NCI-H2107 treated with DMSO at 0.1 percent for 48 hours (cell line): ENCODE data around the gene CISD1.

ENCODE experiments used
- DNase-seq: peaks from one replicate; lab custom pipeline; 2025; ENCODE audit not compliant: unreplicated experiment; lab: John Stamatoyannopoulos, UW

The CISD1 gene

DNA sequence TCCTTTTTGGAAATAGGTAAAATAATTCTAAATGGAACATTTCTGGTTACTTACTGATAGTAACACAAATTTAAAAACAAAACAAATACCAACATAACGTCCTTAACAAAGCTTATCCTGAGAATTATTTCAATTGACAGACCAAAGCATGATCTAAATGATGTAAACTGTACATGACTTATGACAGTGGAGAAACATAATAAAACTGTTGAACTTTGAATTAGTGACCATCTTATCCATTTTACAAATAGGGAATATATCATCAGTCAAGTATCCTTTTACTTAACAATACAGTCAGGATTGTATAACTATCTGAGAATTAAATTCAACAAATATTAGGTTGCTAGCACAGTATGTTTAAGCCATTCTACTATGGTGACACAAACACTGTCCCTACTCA lies 3.7 kb upstream of the CISD1 start:
- DNase-seq, result no peak

DNA sequence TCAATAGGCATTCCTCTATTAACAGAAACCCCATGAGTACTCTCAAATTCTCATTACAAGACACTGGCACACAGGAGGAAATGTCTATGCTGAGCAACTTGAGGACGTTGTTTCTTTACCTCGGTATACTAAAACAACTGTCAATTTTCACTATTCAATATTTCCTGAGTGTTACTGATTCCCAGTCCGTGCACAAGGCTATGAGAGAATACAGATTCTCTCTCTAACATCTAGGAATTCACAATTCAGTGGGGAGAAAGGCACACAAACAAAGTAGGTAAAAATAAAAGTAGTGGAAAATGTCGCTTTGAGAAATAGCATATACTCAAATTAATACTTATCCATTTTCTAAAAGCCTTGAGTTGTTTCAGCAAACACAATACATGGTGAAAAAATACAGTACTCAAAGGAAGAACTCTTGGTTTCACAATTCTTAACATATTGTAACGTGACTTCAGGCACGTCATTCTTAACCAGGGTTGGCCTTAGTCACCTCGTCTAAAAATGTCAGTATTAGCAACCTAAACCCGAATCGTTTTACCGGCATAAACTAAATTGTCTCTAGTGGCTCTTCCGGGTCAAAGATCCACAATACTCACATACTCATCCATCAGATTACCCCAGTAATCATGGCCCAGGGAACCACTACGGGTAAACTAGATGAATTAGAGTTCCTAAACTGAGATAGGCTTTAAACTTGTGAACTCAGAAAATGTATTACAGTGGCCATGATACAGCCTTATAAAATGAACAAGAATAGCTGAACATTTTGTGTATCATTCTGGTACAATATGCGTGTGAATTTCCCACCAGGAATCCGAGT lies 2.7 kb upstream of the CISD1 start:
- DNase-seq, result no peak

DNA sequence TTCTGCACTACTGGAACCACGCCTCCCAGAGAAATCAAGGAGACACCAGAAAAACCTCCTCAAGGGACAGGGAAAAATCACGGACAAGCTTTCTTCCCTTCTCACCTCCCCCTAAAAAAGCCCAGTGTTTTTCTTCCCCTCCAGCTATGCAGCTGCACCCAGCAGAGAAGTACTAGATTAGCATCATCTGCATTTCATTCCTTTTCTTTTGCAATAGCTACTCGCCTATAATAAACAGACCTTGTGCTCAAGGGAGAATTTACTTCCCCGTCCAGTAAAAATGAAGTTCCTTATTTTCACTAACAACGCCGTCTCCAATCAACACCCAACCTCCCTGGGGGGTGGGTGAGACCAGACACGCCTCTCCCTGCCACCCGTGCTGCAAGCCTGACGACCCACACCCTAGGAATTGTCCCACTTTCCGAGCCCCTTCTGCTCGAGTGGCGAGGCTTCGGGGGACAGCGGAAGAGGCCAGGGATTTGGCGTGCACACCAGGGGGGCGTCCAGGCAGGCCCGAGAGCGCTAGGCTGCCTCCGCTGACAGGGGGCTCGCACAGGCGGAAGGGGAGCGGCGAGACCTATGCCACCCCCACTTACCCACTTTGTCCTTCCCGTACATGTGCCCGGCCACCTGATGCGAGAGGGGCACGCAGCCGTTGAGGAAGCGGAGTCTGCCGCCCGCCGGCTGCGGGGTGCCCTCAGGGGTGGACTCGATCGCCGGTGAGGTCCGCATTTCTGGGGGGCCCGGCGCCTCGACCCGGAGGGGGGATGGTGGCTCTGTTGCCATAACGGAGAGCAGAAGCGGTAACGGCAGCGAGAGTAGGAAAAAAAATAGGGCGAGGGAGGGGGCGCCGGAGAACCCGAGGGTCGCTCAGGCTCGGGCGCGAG lies 1.9 kb upstream of the CISD1 start:
- no peak for DNase-seq

DNA sequence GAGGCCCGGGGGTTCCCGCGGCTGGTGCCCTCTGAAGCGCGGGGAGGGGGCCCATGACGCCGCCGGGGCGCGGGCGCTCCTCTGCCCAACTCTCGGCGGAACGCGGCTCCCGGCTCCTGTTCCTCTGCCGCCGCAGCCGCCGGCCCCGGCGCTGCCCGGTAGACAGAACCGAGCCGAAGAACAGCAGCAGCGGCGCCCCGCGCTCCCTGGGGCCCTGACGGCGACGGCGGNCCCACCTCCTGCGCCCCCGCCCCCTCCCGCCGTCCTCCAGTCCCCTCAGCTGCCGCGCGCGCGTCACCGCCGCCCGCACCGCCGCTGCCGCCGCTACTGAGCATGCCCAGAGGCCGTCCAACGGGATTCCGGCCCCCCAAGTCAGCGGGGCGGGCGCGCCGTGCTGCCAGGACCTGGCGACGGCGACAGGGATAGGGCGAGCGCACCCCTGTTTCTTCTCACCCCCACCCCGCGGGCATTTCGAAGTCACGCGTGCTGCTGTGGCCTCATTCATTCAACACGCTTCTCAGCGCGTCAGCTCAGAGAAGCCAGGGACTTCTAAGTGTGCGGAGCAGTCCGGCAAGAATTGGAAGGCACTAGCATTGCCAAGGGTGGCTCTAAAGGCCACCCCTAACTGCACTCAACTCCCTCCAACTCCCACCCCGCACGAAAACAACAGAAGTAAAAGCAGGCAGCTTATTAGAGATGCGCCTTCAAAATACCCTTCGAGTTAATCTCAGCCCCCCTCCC lies 1.1 kb upstream of the CISD1 start, which contains the start of gene IPMK:
IPMK (minus strand) TSS at position 182 of the 741 bp plus-strand sequence. CDS start 283 bp downstream, outside the sequence.
- DNase-seq, result peak; percentile 33

DNA sequence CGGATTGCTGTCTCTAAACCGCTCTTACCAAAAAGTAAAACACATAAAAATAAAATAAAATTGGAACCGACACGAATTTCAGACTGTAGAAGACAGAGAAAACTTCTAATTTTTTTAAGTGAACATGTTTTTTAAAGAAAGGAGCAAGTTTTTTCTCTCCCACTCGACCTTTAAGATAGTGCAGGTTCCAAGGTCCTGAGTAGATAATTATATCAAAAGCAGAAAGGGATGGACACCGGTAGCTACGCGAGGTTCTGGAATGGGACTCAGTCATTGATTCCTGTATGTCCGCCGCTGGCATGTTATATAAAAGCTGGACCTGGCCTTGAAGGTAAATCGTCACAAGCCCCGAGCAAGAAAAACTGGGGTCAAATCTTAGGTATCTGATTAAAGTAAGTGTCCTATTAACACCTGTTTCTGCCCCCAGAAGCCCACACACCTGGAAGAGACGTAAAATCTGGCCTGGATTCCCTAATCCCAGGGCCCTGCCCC lies 462 bp upstream of the CISD1 start:
- no peak for DNase-seq

DNA sequence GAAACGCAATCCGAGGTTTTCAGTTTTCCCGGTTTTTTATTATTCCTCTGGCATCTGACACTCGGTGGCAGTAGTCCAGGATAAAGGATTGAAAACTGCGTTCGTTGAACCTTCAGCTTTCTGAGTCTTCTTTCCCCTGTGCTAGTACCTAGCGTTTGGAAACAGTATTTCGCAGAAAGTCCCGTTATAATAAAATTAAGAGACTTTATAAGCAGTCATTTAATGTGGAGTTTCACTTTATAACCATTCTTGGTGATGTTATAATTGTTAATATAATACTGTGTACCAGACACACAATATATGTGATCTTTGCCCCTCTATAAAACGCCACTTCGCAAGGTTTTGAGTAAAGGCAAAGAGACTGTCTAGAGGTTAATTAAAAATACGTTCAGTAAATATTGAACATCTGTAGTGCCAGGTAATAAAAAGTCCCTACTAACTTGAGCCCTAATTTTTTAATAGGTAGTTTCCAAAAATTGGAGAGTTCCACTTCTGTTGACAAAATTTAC lies 874 bp downstream of the CISD1 start:
- no peak for DNase-seq

DNA sequence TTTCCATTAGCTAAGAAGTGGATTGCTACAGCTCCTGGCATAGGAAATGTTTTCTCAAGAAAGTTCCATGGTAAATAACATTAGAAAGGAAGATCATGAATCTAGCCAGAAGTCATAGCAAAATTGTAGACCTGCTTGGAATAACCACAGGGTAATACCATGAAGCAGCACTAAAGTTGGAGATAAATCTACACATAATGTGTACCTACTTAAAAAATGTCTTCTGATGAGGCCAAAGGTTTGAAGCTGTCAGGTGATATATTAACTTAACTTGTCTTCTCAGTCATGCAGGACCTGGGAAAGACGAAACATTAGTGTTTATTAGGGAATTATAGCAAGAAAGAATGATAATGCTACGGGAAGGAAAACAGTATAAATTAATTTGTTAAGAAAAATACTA lies 6.3 kb downstream of the CISD1 start:
- no peak for DNase-seq

DNA sequence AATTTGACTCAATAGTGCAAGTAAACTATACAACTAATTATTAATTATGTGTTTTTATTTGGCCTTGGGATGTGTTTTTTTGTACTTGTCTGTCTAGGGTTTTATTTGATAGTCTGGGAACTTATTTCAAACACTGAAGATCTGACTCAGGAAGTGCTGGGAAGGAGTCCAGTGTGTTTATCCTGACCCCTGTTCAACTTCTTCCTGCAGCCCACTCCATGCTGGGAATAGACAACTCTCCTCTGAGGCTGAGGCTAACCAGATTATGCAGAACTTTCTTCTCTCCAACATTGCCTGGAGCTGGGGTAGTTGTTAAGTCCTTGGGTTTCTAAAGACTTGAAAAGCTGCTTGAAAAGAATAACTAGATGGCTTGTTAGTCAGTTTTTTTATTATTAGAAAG lies 6.9 kb downstream of the CISD1 start:
- DNase-seq, result no peak

DNA sequence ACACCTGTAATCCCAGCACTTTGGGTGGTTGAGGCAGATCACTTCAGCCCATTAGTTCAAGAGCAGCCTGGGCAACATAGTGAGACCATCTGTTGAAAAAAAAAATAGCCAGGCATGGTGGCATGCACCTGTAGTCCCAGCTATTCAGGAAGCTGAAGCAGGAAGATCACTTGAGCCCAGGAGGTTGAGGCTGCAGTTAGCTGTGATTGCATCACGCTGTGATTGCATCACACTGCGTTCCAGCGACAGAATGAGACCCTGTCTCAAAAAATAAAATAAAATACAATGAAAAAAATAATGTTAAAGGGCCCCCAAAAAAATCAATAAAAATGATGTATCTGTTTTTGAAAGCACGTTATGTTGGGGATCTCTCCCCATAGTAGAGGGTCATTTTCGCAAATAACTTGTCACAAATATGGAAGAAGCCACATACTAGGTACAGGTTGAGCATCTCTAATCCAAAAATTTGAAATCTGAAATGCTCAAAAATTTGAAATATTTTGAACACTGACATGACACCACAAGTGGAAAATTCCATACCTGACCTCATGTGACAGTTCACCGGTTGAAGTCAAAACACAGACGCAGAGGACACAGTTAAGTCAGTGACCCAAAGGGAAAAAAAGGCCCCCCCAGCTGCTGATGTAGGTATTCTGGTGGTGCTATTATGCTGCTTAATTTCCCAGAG lies 9.5 kb downstream of the CISD1 start:
- DNase-seq, result no peak

DNA sequence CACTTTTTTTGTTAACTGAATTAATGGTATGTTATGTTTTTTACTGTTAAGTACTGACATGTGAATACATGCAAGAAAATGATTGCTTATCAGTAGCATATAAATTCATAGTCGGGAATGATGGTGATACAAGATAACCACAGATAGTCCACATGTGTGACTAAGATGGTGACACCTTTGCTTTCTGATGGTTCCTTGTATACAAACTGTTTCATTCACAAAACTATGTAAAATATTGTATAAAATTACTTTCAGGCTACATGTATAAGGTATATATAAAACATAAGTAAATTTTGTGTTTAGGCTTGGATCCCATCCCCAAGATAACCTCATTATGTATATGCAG lies 10.0 kb downstream of the CISD1 start:
- DNase-seq, result no peak

DNA sequence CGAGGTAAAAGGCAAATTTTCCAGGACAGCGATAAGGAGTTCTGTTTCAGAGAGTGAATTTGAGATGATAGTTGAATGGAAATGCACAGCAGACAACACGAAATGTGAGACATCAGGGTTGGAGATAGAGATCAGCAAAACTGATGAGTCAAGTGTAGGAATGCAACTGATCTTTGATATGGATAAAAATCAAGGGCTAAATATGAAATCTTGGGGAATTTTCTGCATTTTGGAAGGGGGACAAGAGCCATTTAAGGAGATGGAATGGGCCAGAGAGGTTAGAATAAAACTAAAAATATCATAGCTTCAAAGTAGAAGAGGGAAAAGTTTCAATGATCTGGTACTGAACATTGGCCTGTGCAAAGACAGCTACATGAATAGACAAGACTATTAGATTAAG lies 11.5 kb downstream of the CISD1 start:
- no peak for DNase-seq

DNA sequence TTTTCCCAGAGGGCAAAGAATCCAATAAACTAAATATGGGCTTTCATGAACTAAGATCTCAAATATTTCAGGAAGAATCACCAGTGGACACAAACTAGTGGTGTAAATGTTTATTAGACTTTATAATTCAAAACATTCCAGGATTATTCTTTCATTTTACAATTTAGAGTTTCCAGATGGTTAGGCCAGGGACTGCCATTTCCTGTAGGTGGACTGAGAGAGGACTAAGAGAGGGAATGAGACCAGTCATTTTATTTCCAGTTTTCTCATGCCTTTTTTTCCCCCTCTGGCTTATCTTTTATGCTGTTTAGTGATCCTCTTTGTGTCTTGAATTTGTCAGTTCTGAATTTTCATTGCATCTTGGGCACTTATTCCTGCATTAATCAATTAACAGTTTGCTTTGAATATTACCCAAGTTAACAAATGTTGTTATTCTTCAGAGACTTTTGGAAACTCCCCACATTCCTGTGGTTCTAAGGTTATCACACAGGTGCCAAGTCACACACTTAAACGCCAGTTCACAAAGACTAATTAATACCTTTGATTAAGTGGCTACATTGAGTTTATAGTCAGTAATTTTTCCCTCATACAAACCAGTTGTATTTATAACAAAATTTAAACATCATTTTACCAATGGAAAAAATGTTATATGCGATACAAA lies 12.3 kb downstream of the CISD1 start:
- DNase-seq, result no peak

DNA sequence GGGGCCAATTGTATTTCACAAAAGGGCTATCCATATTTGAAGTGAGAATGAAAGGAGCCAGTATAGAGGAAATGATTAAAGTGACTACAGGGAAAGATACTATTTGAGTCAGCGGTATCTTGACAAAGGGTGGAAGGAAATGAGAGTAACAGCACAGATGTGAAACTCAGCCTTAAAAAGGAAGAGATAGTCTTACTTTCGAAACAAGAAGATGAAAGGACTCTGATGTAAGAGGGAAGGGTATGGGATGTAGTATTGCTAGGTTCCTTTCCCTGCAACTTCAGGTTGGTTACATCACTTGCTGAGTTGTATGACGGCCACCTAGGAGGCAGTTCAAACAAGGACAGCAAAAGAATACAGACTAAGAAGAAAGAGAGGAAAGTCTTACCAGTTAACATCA lies 13.7 kb downstream of the CISD1 start:
- DNase-seq, result no peak

DNA sequence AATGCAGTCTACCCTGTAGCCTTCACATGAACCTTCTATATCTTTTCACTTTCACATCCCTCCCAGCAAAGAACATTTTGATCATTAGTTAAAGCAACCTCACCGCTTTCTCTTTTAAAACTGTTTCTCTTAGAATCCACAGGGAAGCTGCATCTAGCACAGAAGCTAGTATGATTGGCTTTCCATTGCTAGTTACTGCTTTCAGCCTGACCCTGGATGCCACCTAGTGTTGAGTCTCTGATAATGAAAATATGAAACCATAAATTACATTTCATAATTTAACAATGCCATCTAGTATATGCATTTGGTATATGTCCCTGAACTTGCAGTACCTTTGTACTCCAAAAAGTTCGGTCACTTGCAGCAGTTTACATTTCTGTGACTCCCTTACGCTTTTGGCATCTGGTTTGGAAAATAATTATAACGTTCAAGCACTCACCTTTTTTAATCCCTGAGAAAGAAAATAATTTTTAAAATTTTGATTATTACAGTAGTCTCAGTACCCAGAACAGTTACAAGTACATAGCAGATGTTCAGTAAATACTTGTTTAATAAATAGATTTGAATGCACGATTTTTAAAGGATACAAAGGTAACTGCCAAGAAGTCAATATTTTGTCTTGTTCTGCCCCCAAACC lies 22.7 kb downstream of the CISD1 start:
- DNase-seq, result peak; percentile 4

DNA sequence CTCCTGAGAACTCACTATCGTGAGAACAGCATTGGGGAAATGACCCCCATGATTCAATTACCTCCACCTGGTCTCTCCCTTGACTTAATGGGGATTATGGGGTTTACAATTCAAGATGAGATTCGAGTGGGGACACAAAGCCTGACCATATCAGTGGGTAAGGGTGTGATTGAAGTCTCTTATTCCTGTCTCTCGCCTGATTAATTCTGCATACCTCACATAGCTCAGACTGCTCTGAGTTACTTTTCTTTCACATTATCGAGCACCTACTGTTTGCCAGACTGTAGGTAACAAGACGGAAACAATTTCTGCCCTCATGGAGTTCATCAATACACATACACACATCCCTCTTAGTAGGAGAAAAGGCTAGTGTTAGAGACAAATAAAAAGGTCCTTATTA lies 25.0 kb downstream of the CISD1 start:
- no peak for DNase-seq

DNA sequence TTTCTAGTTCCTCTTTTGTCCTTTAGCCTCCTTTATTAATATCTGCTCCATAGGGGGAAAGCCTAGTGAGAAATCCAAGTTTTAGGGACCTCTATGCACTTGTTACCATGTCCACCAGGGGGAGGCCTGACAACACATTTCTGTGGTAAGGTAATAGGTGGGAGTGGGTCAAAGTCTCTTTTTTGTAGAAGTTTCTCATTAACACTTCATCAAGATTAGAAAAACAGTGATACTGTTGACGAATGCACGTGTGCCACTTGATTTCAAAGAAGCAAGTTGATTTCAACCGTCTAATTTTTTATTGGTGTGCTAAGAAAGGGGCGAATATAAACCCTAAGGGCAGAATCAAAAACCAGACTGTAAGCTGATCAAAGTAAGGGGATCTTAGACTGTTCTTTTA lies 30.6 kb downstream of the CISD1 start:
- DNase-seq, result peak; percentile 14

DNA sequence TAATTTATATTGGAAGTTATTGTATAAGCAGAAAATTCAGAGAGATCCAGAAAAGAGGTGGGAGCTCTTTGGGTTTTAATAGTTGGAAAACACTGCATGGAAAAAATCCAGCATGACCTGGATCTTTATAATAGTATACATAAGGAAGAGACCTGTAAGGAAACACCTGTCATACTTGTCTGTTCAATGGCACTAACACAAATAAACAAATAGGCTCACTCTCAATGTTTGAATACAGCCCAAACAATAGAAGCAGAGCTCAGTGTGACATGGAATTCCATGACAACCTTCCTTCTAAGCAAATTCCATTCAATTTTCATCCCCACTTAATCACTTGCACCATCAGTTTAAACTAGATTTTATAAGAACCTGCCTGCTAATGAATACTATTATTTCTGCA lies 31.7 kb downstream of the CISD1 start:
- peak; percentile 9 for DNase-seq

DNA sequence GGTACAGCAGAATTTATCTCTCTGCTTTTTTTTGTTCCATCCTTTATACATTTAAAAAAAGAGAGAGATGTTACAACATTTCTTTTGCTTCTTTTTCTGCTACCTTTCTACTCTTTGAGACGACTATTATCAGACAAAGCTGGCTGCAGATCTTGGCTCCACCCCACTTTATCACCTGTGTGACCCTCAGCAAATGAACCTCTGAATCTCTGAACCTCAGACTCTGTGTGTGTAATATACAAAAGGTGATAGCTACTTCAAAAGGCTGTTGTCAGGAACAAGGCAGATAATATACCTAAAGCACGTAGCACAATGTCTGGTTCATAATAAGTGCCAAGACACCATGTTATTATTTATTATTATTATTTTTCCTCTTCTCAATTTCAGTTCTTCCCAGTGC lies 33.3 kb downstream of the CISD1 start:
- no peak for DNase-seq

DNA sequence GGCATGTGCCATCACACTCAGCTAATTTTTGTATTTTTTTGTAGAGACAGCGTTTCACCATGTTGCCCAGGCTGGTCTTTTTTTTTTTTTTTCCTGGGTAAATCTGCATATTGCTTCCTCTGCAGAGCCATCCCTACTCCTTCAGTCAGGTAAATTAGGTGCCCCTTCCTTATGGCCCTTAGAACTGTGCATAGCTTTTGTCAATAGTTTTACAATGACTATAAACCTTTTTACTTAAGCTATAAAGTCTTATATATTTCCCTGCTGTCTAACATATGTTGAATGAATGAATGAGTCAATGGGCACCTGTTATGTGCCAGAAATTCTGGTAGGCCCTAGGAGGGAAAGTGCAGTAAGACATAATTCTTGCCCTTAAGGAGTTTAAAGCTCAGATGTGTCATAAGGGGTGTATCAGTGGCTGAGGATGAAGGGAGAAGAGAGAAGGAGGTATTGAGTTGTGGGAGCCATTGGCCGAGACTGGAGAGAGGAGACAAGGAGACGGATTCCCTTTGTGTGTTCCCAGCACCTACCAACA lies 35.2 kb downstream of the CISD1 start:
- DNase-seq, result no peak
